CD14-positive monocyte (primary cell): ENCODE results near the gene WARS2. TPM values are rescaled to one million over a fixed set of nuclear protein-coding genes. Genes with fewer than 3 reads are reported as not detected.

ENCODE experiments used
- DNase-seq, 3 donors: peaks; one replicate each; pipeline ENCODE4 v3.0.0-alpha.2; 2011 to 2022
- H2AFZ ChIP-seq: 2 replicates; pipeline ENCODE4 v1.6.0; 2012; ENCODE audit warnings: mild to moderate bottlenecking, low read depth, low read length, inconsistent platforms; ENCODE audit not compliant: insufficient read depth, poor library complexity, severe bottlenecking
- H3K27ac ChIP-seq, 2 donors: 1 replicate in 1 of 2; 2 replicates in 1 of 2; pipeline ENCODE4 v1.5.1; 2012 to 2013; ENCODE audit warnings: low read length in 2 of 2, control low read depth in 1 of 2, inconsistent platforms in 1 of 2, low read depth in 1 of 2, mild to moderate bottlenecking in 1 of 2
- H3K27me3 ChIP-seq, 2 donors: one replicate each; pipeline versions ENCODE4 v1.6.0 to v1.6.1; 2011 to 2013; ENCODE audit warnings: low read length in 2 of 2; ENCODE audit not compliant: control insufficient read depth in 2 of 2, insufficient read depth in 2 of 2
- H3K36me3 ChIP-seq, 2 donors: replicated peaks in 1 of 2; 1 replicate in 1 of 2; 2 replicates in 1 of 2; pipeline versions ENCODE4 v1.5.1 to v1.6.1; 2012 to 2013; ENCODE audit warnings: low read length in 2 of 2, control low read depth in 1 of 2, inconsistent platforms in 1 of 2, mild to moderate bottlenecking in 1 of 2; ENCODE audit not compliant: insufficient read depth in 2 of 2, control insufficient read depth in 1 of 2
- H3K4me1 ChIP-seq, 2 donors: 1 replicate in 1 of 2; 2 replicates in 1 of 2; pipeline versions ENCODE4 v1.5.1 to v1.6.1; 2012 to 2013; ENCODE audit warnings: low read length in 2 of 2, control low read depth in 1 of 2, inconsistent platforms in 1 of 2, mild to moderate bottlenecking in 1 of 2, moderate library complexity in 1 of 2; ENCODE audit not compliant: insufficient read depth in 2 of 2, control insufficient read depth in 1 of 2
- H3K4me2 ChIP-seq: replicated peaks from 2 replicates; pipeline ENCODE3; 2012; ENCODE audit warnings: low read length, moderate library complexity, mild to moderate bottlenecking; ENCODE audit not compliant: poor library complexity, severe bottlenecking; ENCODE audit errors: extremely low read depth
- H3K4me3 ChIP-seq, 3 experiments: fragments of 200-600 bp in 1 of 3; sonication (generic) in 1 of 3; replicated peaks in 1 of 3; 1 replicate in 2 of 3; 2 replicates in 1 of 3; pipeline ENCODE4 v1.5.1; 2011 to 2013; ENCODE audit warnings: low read length in 3 of 3, mild to moderate bottlenecking in 3 of 3, control low read depth in 2 of 3, low read depth in 2 of 3, inconsistent platforms in 1 of 3, moderate library complexity in 1 of 3
- H3K79me2 ChIP-seq: 2 replicates; pipeline ENCODE4 v1.6.0; 2012; ENCODE audit warnings: mild to moderate bottlenecking, control low read depth, inconsistent platforms, low read length, moderate library complexity; ENCODE audit not compliant: insufficient read depth
- H3K9ac ChIP-seq: 2 replicates; pipeline ENCODE4 v1.6.0; 2017; ENCODE audit warnings: low read length, mild to moderate bottlenecking; ENCODE audit not compliant: insufficient read depth, poor library complexity, severe bottlenecking
- H3K9me3 ChIP-seq, 2 donors: replicated peaks in 1 of 2; 1 replicate in 1 of 2; 2 replicates in 1 of 2; pipeline versions ENCODE4 v1.5.1 to v1.6.1; 2012 to 2013; ENCODE audit warnings: low read length in 2 of 2, control low read depth in 1 of 2; ENCODE audit not compliant: control insufficient read depth in 1 of 2, insufficient read depth in 1 of 2
- H4K20me1 ChIP-seq: 2 replicates; pipeline ENCODE4 v1.6.0; 2012; ENCODE audit warnings: mild to moderate bottlenecking, low read length, control low read depth, moderate library complexity; ENCODE audit not compliant: insufficient read depth
- H3K27ac Mint-ChIP-seq, 7 donors: one replicate each; pipeline ENCODE4 v1.8.0; 2020; ENCODE audit warnings: mild to moderate bottlenecking in 7 of 7, mixed read lengths in 7 of 7, moderate library complexity in 6 of 7, inconsistent platforms in 2 of 7
- H3K27me3 Mint-ChIP-seq, 3 donors: one replicate each; pipeline ENCODE4 v1.8.0; 2021 to 2022; ENCODE audit warnings: low read depth in 3 of 3, mild to moderate bottlenecking in 3 of 3, mixed read lengths in 3 of 3, moderate library complexity in 3 of 3, inconsistent platforms in 1 of 3
- H3K36me3 Mint-ChIP-seq, 2 donors: one replicate each; pipeline ENCODE4 v1.8.0; 2020; ENCODE audit warnings: mixed read lengths in 2 of 2, inconsistent platforms in 1 of 2, mild to moderate bottlenecking in 1 of 2
- H3K4me1 Mint-ChIP-seq: one replicate; pipeline ENCODE4 v1.8.0; 2020; ENCODE audit warnings: mild to moderate bottlenecking, mixed read lengths
- H3K4me3 Mint-ChIP-seq, 2 donors: one replicate each; pipeline ENCODE4 v1.8.0; 2020; ENCODE audit warnings: mild to moderate bottlenecking in 2 of 2, mixed read lengths in 2 of 2, moderate library complexity in 1 of 2
- H3K9me3 Mint-ChIP-seq, 7 donors: one replicate each; pipeline ENCODE4 v1.8.0; 2020 to 2022; ENCODE audit warnings: mixed read lengths in 7 of 7, mild to moderate bottlenecking in 6 of 7, moderate library complexity in 6 of 7, inconsistent platforms in 2 of 7
- CTCF ChIP-seq: fragments of 200-600 bp; IDR thresholded peaks from one replicate; pipeline ENCODE4 v1.8.0; 2022; ENCODE audit warnings: antibody characterized with exemption, mild to moderate bottlenecking
- WGBS: methylation state at CpG from one replicate; pipeline ENCODE4 v1.1.5; 2013; ENCODE audit warnings: missing lambda C conversion rate; ENCODE audit not compliant: insufficient coverage; 5-methylcytosine and 5-hydroxymethylcytosine counted together
- intact Hi-C, 2 donors: fragments of 100-400 bp; cut with micrococcal nuclease; formaldehyde crosslinking; loops; one replicate each; pipeline versions ENCODE4 v1.15.0 to v1.15.1; 2023
- polyA plus RNA-seq, 3 donors: library from polyadenylated mRNA; depleted of rRNA in 1 of 3; unstranded in 2 of 3; stranded (reverse) in 1 of 3; fragments of 300-500 nt in 2 of 3; fragments of >200 nt in 1 of 3; fragmentation: Illumina TruSeq in 2 of 3; gene quantifications; 1 replicate in 2 of 3; 2 replicates in 1 of 3; pipeline ENCODE4 v1.2.3, GENCODE V29; 2012 to 2021

The WARS2 gene
- polyA plus RNA-seq, 3 donors, result 4.6 to 5.1 (median 4.7) TPM

GRCh38 chr1:119115311-119115710 is 25.1 kb downstream of the WARS2 start:
- TF ChIP-seq CTCF, result no peak
- H3K4me2 ChIP-seq, result no peak overlapping the region
- no peak overlapping the region for H3K9ac ChIP-seq
- Mint-ChIP-seq H3K27me3 (peaks cover 0 to 4% (median 0%) of the 10 kb centered on the region in 3 donors), H3K9me3 (peaks cover 10 to 25% (median 18%) of the 10 kb centered on the region in 7 donors), H3K4me3 (no peak overlapping the region), H3K27ac (no peak overlapping the region), H3K36me3 (peaks cover 0 to 2% of the 10 kb centered on the region in 2 donors), H3K4me1 (no peaks in the 10 kb centered on the region)
- H3K79me2 ChIP-seq, result no peaks in the 10 kb centered on the region
- peaks cover 0 to 3% of the 10 kb centered on the region in 2 donors for H3K9me3 ChIP-seq
- intact Hi-C loops, result no loop called here
- no peaks in the 10 kb centered on the region for H4K20me1 ChIP-seq
- H3K36me3 ChIP-seq, result no peaks in the 10 kb centered on the region
- H3K27me3 ChIP-seq, result no peaks in the 10 kb centered on the region
- no peak overlapping the region for H3K4me3 ChIP-seq
- H2AFZ ChIP-seq, result no peak overlapping the region
- DNase-seq, result no peak
- H3K4me1 ChIP-seq, result no peaks in the 10 kb centered on the region
- no peak overlapping the region for H3K27ac ChIP-seq

GRCh38 chr1:119114786-119115185 is 25.7 kb downstream of the WARS2 start:
- H3K4me1 ChIP-seq, result no peaks in the 10 kb centered on the region
- intact Hi-C loops, result no loop called here
- no peaks in the 10 kb centered on the region for H3K36me3 ChIP-seq
- H3K36me3 Mint-ChIP-seq, result peaks cover 0 to 2% of the 10 kb centered on the region in 2 donors
- H3K79me2 ChIP-seq, result no peaks in the 10 kb centered on the region
- peaks cover 0 to 4% (median 0%) of the 10 kb centered on the region in 3 donors for H3K27me3 Mint-ChIP-seq
- DNase-seq, result no peak
- H3K4me1 Mint-ChIP-seq, result no peaks in the 10 kb centered on the region
- no peak overlapping the region for H3K4me3 Mint-ChIP-seq
- H3K27ac ChIP-seq, result no peak overlapping the region
- peaks cover 0 to 3% of the 10 kb centered on the region in 2 donors for H3K9me3 ChIP-seq
- no peak for TF ChIP-seq CTCF
- H3K4me3 ChIP-seq, result no peak overlapping the region
- H3K4me2 ChIP-seq, result no peak overlapping the region
- H3K9me3 Mint-ChIP-seq, result peaks cover 8 to 21% (median 17%) of the 10 kb centered on the region in 7 donors
- no peak overlapping the region for H2AFZ ChIP-seq
- H3K9ac ChIP-seq, result no peak overlapping the region
- H3K27ac Mint-ChIP-seq, result no peak overlapping the region
- H3K27me3 ChIP-seq, result no peaks in the 10 kb centered on the region
- 80% methylated on average over 1 of the region's 1 CpG for WGBS
- H4K20me1 ChIP-seq, result no peaks in the 10 kb centered on the region
